HG03025 (cell line): Measurements from ENCODE around the gene ELP2.
A peak's percentile ranks its signal among the peaks of the same experiment; 100 is the strongest.
"Not testable (repeated sequence)": the region's sequence is repeated elsewhere in the genome, so short reads cannot be mapped to it uniquely, and the experiment has no call there.

Source experiments
- ATAC-seq: cut with Tn5 transposase; IDR thresholded peaks from one replicate; pipeline ENCODE4 v1.9.1; 2021; ENCODE audit warnings: mild to moderate bottlenecking, moderate library complexity; ENCODE audit not compliant: unreplicated experiment, low FRiP score

ELP2 gene

GRCh38 chr18:36116771-36117170 is 12.9 kb upstream of the ELP2 start:
- not testable (repeated sequence) for ATAC-seq

- no peak for ATAC-seq
Measured at GRCh38 chr18:36120297-36120696, 9.4 kb upstream of the ELP2 start.

GRCh38 chr18:36124841-36125240 is 4.9 kb upstream of the ELP2 start:
- ATAC-seq: no peak

GRCh38 chr18:36126668-36127067 is 3.0 kb upstream of the ELP2 start:
- no peak for ATAC-seq

GRCh38 chr18:36127836-36128529 is 1.7 kb upstream of the ELP2 start:
- no peak for ATAC-seq

GRCh38 chr18:36128530-36128870 is 1.2 kb upstream of the ELP2 start:
- ATAC-seq: no peak

- peak; percentile 23 for ATAC-seq
Measured at GRCh38 chr18:36128907-36129299, 796 bp upstream of the ELP2 start.

GRCh38 chr18:36130039-36130831 is 536 bp downstream of the ELP2 start:
- peak; percentile 20 for ATAC-seq

GRCh38 chr18:36130883-36131653 is 1.4 kb downstream of the ELP2 start:
- ATAC-seq: no peak

GRCh38 chr18:36131692-36132483 is 2.2 kb downstream of the ELP2 start:
- no peak for ATAC-seq

GRCh38 chr18:36132756-36133155 is 3.1 kb downstream of the ELP2 start:
- ATAC-seq: no peak

- ATAC-seq: no peak
Measured at GRCh38 chr18:36135264-36135663, 5.6 kb downstream of the ELP2 start.

GRCh38 chr18:36139245-36139644 is 9.5 kb downstream of the ELP2 start:
- no peak for ATAC-seq

- ATAC-seq: no peak
Measured at GRCh38 chr18:36141576-36141975, 11.9 kb downstream of the ELP2 start.

GRCh38 chr18:36142751-36143150 is 13.1 kb downstream of the ELP2 start:
- no peak for ATAC-seq

GRCh38 chr18:36143391-36143790 is 13.7 kb downstream of the ELP2 start:
- no peak for ATAC-seq

- ATAC-seq: peak; percentile 95
Measured at GRCh38 chr18:36149514-36150289, 20.0 kb downstream of the ELP2 start.

- no peak for ATAC-seq
Measured at GRCh38 chr18:36152781-36153180, 23.1 kb downstream of the ELP2 start.

- ATAC-seq: no peak
Measured at GRCh38 chr18:36153203-36153602, 23.5 kb downstream of the ELP2 start.

- ATAC-seq: no peak
Measured at GRCh38 chr18:36153771-36154170, 24.1 kb downstream of the ELP2 start.
